ENCODE results near the gene RASGRF2. TPM values are rescaled to one million over a fixed set of nuclear protein-coding genes. Genes with fewer than 3 reads are reported as not detected.

RASGRF2 gene
- total RNA-seq, 2 experiments from 2014 or later, result 0.06 to 0.13 TPM

- H3K79me2 ChIP-seq (ENCODE audit: insufficient read depth, low read depth, low read length), result no peaks in the 10 kb centered on the region
- DNase-seq (ENCODE audit: low spot score), result no peak
- no peaks in the 10 kb centered on the region for H3K9me2 ChIP-seq (ENCODE audit: insufficient read depth, low read length)
- TF ChIP-seq EZH2phosphoT487 (IDR thresholded peaks at IDR 0.05; ENCODE audit: borderline replicate concordance, low read depth, low read length), result no peak
- no peak for TF ChIP-seq CTCF (conservative IDR thresholded peaks at IDR 0.05; ENCODE audit: low read length)
- H3K9me3 ChIP-seq (ENCODE audit: low read length), result no peaks in the 10 kb centered on the region
- H3K4me3 ChIP-seq (ENCODE audit: low read depth, low read length, poor library complexity, severe bottlenecking), result no peak overlapping the region
- intact Hi-C loops (cut with micrococcal nuclease; ENCODE audit: unreplicated experiment), result no loop called here
- H3K4me2 ChIP-seq (ENCODE audit: low read length), result no peak overlapping the region
- no peak overlapping the region for H2AFZ ChIP-seq (ENCODE audit: low read length)
- no peak overlapping the region for H3K27ac ChIP-seq (ENCODE audit: low read depth, low read length, poor library complexity, severe bottlenecking)
- no peaks in the 10 kb centered on the region for H3K4me1 ChIP-seq (ENCODE audit: insufficient read depth, low read length, poor library complexity, severe bottlenecking)
- ChIA-PET CTCF (ENCODE audit: unreplicated experiment) (no interaction called here), POLR2A (interaction anchor here (0.6 to 0.7 kb wide), 3 partner anchors 13 to 121 kb away, joined by 4 to 5 read pairs (median 4); no protein-coding TSS in a partner anchor)
- H4K20me1 ChIP-seq (ENCODE audit: insufficient read depth, low read length), result no peaks in the 10 kb centered on the region
- BruUV-seq (replicated peaks), result no TSS peak
- no peaks in the 10 kb centered on the region for H3K36me3 ChIP-seq (ENCODE audit: insufficient read depth, low read length)
Measured at GRCh38 chr5:81181576-81182316, 221.6 kb downstream of the RASGRF2 start.

- BruUV-seq (replicated peaks), result no TSS peak
- no peak overlapping the region for H2AFZ ChIP-seq (ENCODE audit: low read length)
- no peaks in the 10 kb centered on the region for H3K9me2 ChIP-seq (ENCODE audit: insufficient read depth, low read length)
- ChIA-PET CTCF (ENCODE audit: unreplicated experiment) (no interaction called here), POLR2A (interaction anchor here (0.7 to 1.1 kb wide), 2 partner anchors 87 to 120 kb away, joined by 3 to 5 read pairs; no protein-coding TSS in a partner anchor)
- TF ChIP-seq EZH2phosphoT487 (IDR thresholded peaks at IDR 0.05; ENCODE audit: borderline replicate concordance, low read depth, low read length), result no peak
- no peak overlapping the region for H3K27ac ChIP-seq (ENCODE audit: low read depth, low read length, poor library complexity, severe bottlenecking)
- no peak overlapping the region for H3K4me2 ChIP-seq (ENCODE audit: low read length)
- no peak for DNase-seq (ENCODE audit: low spot score)
- H4K20me1 ChIP-seq (ENCODE audit: insufficient read depth, low read length), result no peaks in the 10 kb centered on the region
- intact Hi-C loops (cut with micrococcal nuclease; ENCODE audit: unreplicated experiment), result no loop called here
- H3K36me3 ChIP-seq (ENCODE audit: insufficient read depth, low read length), result no peaks in the 10 kb centered on the region
- H3K4me3 ChIP-seq (ENCODE audit: low read depth, low read length, poor library complexity, severe bottlenecking), result no peak overlapping the region
- H3K4me1 ChIP-seq (ENCODE audit: insufficient read depth, low read length, poor library complexity, severe bottlenecking), result no peaks in the 10 kb centered on the region
- H3K9me3 ChIP-seq (ENCODE audit: low read length), result no peaks in the 10 kb centered on the region
- no peaks in the 10 kb centered on the region for H3K79me2 ChIP-seq (ENCODE audit: insufficient read depth, low read depth, low read length)
Measured at GRCh38 chr5:81182396-81183390, 222.5 kb downstream of the RASGRF2 start.
